OCI-LY1 (cell line): ENCODE results near the gene ARMH3.

Source experiments
- H2AFZ ChIP-seq: fragments of 200-600 bp; sonication (generic), shearing (Covaris generic); 2 replicates; pipeline ENCODE4 v1.6.0; 2014; ENCODE audit warnings: antibody characterized with exemption, mild to moderate bottlenecking, low read length
- H3F3A ChIP-seq: fragments of 200-600 bp; sonication (generic), shearing (Covaris generic); 2 replicates; pipeline ENCODE4 v1.6.0; 2014; ENCODE audit warnings: mild to moderate bottlenecking, antibody characterized with exemption, low read length, moderate library complexity; ENCODE audit not compliant: insufficient read depth
- H3K27ac ChIP-seq: fragments of 200-600 bp; sonication (generic); 2 replicates; pipeline ENCODE4 v1.5.1; 2014; ENCODE audit warnings: low read length, mixed run types, mild to moderate bottlenecking, low read depth; ENCODE audit not compliant: poor library complexity, severe bottlenecking
- H3K27me3 ChIP-seq: fragments of 200-600 bp; sonication (generic); 2 replicates; pipeline ENCODE4 v1.6.0; 2014; ENCODE audit warnings: antibody characterized with exemption, mild to moderate bottlenecking, low read length, moderate library complexity; ENCODE audit not compliant: insufficient read depth
- H3K36me3 ChIP-seq: fragments of 200-600 bp; sonication (generic); 2 replicates; pipeline ENCODE4 v1.6.1; 2014; ENCODE audit warnings: mild to moderate bottlenecking, antibody characterized with exemption, low read length, moderate library complexity, mixed read lengths; ENCODE audit not compliant: insufficient read depth
- H3K4me1 ChIP-seq: fragments of 200-600 bp; sonication (generic); 2 replicates; pipeline ENCODE4 v1.5.1; 2014; ENCODE audit warnings: mild to moderate bottlenecking, low read length, moderate library complexity; ENCODE audit not compliant: insufficient read depth, severe bottlenecking
- H3K4me2 ChIP-seq: fragments of 200-600 bp; sonication (generic), shearing (Covaris generic); 2 replicates; pipeline ENCODE4 v1.6.1; 2014; ENCODE audit warnings: low read length
- H3K4me3 ChIP-seq: fragments of 200-600 bp; sonication (generic); 2 replicates; pipeline ENCODE4 v1.5.1; 2014; ENCODE audit warnings: low read length, low read depth, mild to moderate bottlenecking, mixed read lengths; ENCODE audit not compliant: poor library complexity, severe bottlenecking
- H3K79me2 ChIP-seq: fragments of 200-600 bp; shearing (Covaris generic); 2 replicates; pipeline ENCODE4 v1.6.1; 2016; ENCODE audit warnings: mixed run types, low read length, mixed read lengths; ENCODE audit not compliant: insufficient read depth
- H3K9ac ChIP-seq: fragments of 200-600 bp; sonication (generic), shearing (Covaris generic); 2 replicates; pipeline ENCODE4 v1.6.1; 2014; ENCODE audit warnings: mild to moderate bottlenecking, low read length, mixed read lengths
- H3K9me2 ChIP-seq: fragments of 200-600 bp; sonication (generic), shearing (Covaris generic); 2 replicates; pipeline ENCODE4 v1.6.1; 2014; ENCODE audit warnings: low read depth, mild to moderate bottlenecking, low read length, mixed read lengths
- H3K9me3 ChIP-seq: fragments of 200-600 bp; shearing (Covaris generic); 2 replicates; pipeline ENCODE4 v1.6.1; 2014; ENCODE audit warnings: low read length, mixed read lengths
- H4K20me1 ChIP-seq: fragments of 200-600 bp; sonication (generic), shearing (Covaris generic); 2 replicates; pipeline ENCODE4 v1.6.0; 2016; ENCODE audit warnings: mild to moderate bottlenecking, low read length; ENCODE audit not compliant: insufficient read depth
- EZH2 ChIP-seq: fragments of 200-600 bp; sonication (generic), shearing (Covaris generic); IDR thresholded peaks from 2 replicates; pipeline ENCODE4 v1.8.0; 2017; ENCODE audit warnings: borderline replicate concordance, mixed run types, mild to moderate bottlenecking, antibody characterized with exemption, low read length, moderate library complexity, mixed read lengths
- TF ChIP-seq, protein P1 (sequence below): fragments of 200-600 bp; sonication (generic), shearing (Covaris generic); IDR thresholded peaks from 2 replicates; pipeline ENCODE4 v1.5.1; 2017; ENCODE audit warnings: mild to moderate bottlenecking, antibody characterized with exemption, low read length, moderate library complexity, mixed read lengths

Gene ARMH3

DNA sequence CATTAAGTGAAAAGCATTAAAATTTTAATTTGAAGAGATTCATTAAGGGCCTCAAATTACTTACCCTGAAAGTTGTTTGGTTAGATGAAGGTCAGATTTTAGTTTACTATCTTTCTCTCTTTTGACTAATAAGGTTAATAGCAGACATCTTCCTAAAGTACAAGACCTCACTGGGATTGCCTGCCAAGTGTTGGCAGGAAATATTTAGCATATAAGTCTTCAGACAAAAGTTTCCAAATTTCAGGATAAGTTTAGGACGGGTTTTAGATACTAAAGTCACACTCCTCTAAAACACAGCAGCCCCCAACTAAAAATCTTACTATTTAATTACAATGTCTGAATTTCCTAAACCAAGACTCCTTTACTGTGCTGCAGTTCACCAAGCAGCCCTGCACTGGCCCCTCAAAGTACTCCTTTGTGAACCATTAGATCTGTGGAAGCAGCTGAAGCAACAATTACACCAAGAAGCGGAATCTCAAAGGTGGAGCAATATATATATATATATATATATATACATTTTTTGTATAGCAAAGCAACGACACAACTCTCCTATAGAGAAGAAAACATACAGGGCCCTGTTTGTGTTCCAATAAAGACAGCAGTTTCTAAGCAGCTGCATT lies 121.2 kb downstream of the ARMH3 start:
- Histone ChIP-seq H3K79me2 (no peaks in the 10 kb centered on the region), H3K4me1 (no peaks in the 10 kb centered on the region), H3K36me3 (no peaks in the 10 kb centered on the region), H3K27ac (no peak overlapping the region), H3K4me2 (no peak overlapping the region), H2AFZ (no peak overlapping the region), H3K9ac (no peak overlapping the region), H3K4me3 (no peak overlapping the region), H3K9me3 (no peaks in the 10 kb centered on the region), H3K9me2 (no peaks in the 10 kb centered on the region), H4K20me1 (no peaks in the 10 kb centered on the region), H3K27me3 (no peaks in the 10 kb centered on the region), H3F3A (no peaks in the 10 kb centered on the region)
- TF ChIP-seq EZH2: no peak
- TF ChIP-seq, protein P1, sequence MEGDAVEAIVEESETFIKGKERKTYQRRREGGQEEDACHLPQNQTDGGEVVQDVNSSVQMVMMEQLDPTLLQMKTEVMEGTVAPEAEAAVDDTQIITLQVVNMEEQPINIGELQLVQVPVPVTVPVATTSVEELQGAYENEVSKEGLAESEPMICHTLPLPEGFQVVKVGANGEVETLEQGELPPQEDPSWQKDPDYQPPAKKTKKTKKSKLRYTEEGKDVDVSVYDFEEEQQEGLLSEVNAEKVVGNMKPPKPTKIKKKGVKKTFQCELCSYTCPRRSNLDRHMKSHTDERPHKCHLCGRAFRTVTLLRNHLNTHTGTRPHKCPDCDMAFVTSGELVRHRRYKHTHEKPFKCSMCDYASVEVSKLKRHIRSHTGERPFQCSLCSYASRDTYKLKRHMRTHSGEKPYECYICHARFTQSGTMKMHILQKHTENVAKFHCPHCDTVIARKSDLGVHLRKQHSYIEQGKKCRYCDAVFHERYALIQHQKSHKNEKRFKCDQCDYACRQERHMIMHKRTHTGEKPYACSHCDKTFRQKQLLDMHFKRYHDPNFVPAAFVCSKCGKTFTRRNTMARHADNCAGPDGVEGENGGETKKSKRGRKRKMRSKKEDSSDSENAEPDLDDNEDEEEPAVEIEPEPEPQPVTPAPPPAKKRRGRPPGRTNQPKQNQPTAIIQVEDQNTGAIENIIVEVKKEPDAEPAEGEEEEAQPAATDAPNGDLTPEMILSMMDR: no peak

GRCh38 chr10:101933976-101934375 lies 122.0 kb downstream of the ARMH3 start:
- Histone ChIP-seq H3F3A (no peaks in the 10 kb centered on the region), H3K79me2 (no peaks in the 10 kb centered on the region), H3K4me1 (no peaks in the 10 kb centered on the region), H3K4me2 (no peak overlapping the region), H3K9me2 (no peaks in the 10 kb centered on the region), H3K36me3 (no peaks in the 10 kb centered on the region), H2AFZ (no peak overlapping the region), H3K4me3 (no peak overlapping the region), H3K27ac (no peak overlapping the region), H4K20me1 (no peaks in the 10 kb centered on the region), H3K9ac (no peak overlapping the region), H3K9me3 (no peaks in the 10 kb centered on the region), H3K27me3 (no peaks in the 10 kb centered on the region)
- no peak for TF ChIP-seq EZH2
- TF ChIP-seq, protein P1: no peak

DNA sequence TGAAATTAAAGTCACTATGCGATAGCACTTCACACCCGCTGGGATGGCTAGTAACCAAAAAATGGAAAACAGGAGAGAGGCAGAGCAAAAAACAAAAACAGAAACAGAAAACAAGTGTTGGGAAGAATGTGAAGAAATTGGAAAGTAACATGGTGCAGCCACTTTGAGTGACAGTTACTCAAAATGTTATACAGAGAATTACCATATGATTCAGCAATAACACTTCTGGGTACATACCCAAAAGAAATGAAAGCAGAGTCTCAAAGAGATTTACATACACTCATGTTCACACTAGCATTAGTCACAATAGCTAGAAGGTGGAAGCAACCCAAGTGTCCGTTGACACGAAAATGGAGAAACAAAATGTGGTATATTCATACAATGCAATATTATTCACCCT lies 123.8 kb downstream of the ARMH3 start:
- Histone ChIP-seq H3K9me3 (no peaks in the 10 kb centered on the region), H3K27ac (no peak overlapping the region), H3K9me2 (no peaks in the 10 kb centered on the region), H3K36me3 (no peaks in the 10 kb centered on the region), H3K9ac (no peak overlapping the region), H3K4me3 (no peak overlapping the region), H3K79me2 (no peaks in the 10 kb centered on the region), H2AFZ (no peak overlapping the region), H3K4me2 (no peak overlapping the region), H4K20me1 (no peaks in the 10 kb centered on the region), H3F3A (no peaks in the 10 kb centered on the region), H3K27me3 (no peaks in the 10 kb centered on the region), H3K4me1 (no peaks in the 10 kb centered on the region)
- no peak for TF ChIP-seq EZH2
- TF ChIP-seq, protein P1: no peak
